ENCODE results near the gene SIX6. TPM values are rescaled to one million over a fixed set of nuclear protein-coding genes. Genes with fewer than 3 reads are reported as not detected.

Gene SIX6
- total and polyA plus RNA-seq, 4 donors = not detected

DNA sequence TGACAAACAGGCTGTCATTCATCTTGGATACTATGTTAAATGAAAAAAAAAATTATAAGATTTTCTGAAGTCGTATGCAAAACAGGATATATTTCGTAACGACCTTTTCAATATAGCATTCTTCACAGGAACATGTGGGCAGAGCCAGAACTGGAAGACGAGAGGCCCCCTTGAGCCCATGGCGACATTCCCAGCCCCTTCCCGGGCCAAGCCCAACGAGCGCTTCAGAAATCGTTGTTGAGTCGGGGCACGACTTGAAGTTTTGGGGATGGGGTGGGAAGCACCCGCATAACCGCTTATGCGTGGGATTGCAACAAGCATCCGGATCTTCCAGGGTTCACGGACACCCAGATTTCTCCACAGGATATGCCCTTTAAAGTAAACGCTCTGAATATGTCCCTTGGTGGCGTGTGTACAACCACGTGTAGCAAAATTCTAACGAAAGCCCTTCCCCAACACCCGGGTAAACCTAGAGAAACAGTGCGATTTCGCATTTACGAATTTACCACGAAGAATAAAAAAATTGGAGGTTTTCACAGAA is 23.8 kb upstream of the SIX6 start:
- H3K27ac ChIP-seq (ENCODE audit: low read depth in 1 of 2, low read length in 2 of 2) = no peak overlapping the region
- peaks cover 0 to 7% (median 0%) of the 10 kb centered on the region in 4 donors for H3K4me1 ChIP-seq (ENCODE audit: control insufficient read depth in 4 of 4, insufficient read depth in 4 of 4, low read length in 3 of 4)
- no peak overlapping the region for H3K9ac ChIP-seq (ENCODE audit: low read depth in 1 of 2, low read length in 2 of 2)
- TF ChIP-seq NR2F2 (IDR thresholded peaks at IDR 0.05) (no peak), GABPA (IDR thresholded peaks at IDR 0.05 in 1 of 2, conservative IDR thresholded peaks at IDR 0.05 in 1 of 2) (no peak), RAD21 (IDR thresholded peaks at IDR 0.05) (no peak), TAF1 (conservative IDR thresholded peaks at IDR 0.05) (no peak)
- H3K27me3 ChIP-seq (ENCODE audit: control insufficient read depth in 4 of 4, insufficient read depth in 4 of 4, low read length in 3 of 4) = peaks cover 0 to 22% (median 8%) of the 10 kb centered on the region in 4 donors
- peak overlapping the region in 1 of 3 donors; percentile 28 for H3K4me3 ChIP-seq (ENCODE audit: low read depth in 1 of 3, low read length in 3 of 3)
- peaks cover 0 to 7% (median 1%) of the 10 kb centered on the region in 4 donors for H3K9me3 ChIP-seq (ENCODE audit: control insufficient read depth in 4 of 4, low read length in 3 of 4)
- DNase-seq (ENCODE audit: low spot score) = no peak
- H3K36me3 ChIP-seq (ENCODE audit: control insufficient read depth in 4 of 4, insufficient read depth in 3 of 4, low read depth in 1 of 4, low read length in 3 of 4) = no peaks in the 10 kb centered on the region
- 9% methylated on average over 25 of the region's 25 CpGs for WGBS

- 9% methylated on average over 57 of the region's 57 CpGs for WGBS
- H3K9ac ChIP-seq (ENCODE audit: low read depth in 1 of 2, low read length in 2 of 2) = no peak within 1 kb of the TSS
- DNase-seq (ENCODE audit: low spot score) = no peak
- TF ChIP-seq, protein P1, sequence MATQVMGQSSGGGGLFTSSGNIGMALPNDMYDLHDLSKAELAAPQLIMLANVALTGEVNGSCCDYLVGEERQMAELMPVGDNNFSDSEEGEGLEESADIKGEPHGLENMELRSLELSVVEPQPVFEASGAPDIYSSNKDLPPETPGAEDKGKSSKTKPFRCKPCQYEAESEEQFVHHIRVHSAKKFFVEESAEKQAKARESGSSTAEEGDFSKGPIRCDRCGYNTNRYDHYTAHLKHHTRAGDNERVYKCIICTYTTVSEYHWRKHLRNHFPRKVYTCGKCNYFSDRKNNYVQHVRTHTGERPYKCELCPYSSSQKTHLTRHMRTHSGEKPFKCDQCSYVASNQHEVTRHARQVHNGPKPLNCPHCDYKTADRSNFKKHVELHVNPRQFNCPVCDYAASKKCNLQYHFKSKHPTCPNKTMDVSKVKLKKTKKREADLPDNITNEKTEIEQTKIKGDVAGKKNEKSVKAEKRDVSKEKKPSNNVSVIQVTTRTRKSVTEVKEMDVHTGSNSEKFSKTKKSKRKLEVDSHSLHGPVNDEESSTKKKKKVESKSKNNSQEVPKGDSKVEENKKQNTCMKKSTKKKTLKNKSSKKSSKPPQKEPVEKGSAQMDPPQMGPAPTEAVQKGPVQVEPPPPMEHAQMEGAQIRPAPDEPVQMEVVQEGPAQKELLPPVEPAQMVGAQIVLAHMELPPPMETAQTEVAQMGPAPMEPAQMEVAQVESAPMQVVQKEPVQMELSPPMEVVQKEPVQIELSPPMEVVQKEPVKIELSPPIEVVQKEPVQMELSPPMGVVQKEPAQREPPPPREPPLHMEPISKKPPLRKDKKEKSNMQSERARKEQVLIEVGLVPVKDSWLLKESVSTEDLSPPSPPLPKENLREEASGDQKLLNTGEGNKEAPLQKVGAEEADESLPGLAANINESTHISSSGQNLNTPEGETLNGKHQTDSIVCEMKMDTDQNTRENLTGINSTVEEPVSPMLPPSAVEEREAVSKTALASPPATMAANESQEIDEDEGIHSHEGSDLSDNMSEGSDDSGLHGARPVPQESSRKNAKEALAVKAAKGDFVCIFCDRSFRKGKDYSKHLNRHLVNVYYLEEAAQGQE (IDR thresholded peaks at IDR 0.05) = no peak
- TF ChIP-seq FOXA2 (IDR thresholded peaks at IDR 0.05) (no peak), ZBTB33 (IDR thresholded peaks at IDR 0.05) (no peak), YY1 (IDR thresholded peaks at IDR 0.05) (no peak), GABPA (IDR thresholded peaks at IDR 0.05 in 1 of 2, conservative IDR thresholded peaks at IDR 0.05 in 1 of 2) (no peak), HNF4A (conservative IDR thresholded peaks at IDR 0.05) (no peak), FOXA1 (IDR thresholded peaks at IDR 0.05) (no peak), RXRA (IDR thresholded peaks at IDR 0.05) (no peak), HNF4G (IDR thresholded peaks at IDR 0.05) (no peak), RAD21 (IDR thresholded peaks at IDR 0.05) (no peak), EGR1 (IDR thresholded peaks at IDR 0.05; ENCODE audit: low read depth in 2 of 2) (no peak), TAF1 (conservative IDR thresholded peaks at IDR 0.05) (no peak), JUND (IDR thresholded peaks at IDR 0.05) (no peak)
- TF ChIP-seq, protein P2, sequence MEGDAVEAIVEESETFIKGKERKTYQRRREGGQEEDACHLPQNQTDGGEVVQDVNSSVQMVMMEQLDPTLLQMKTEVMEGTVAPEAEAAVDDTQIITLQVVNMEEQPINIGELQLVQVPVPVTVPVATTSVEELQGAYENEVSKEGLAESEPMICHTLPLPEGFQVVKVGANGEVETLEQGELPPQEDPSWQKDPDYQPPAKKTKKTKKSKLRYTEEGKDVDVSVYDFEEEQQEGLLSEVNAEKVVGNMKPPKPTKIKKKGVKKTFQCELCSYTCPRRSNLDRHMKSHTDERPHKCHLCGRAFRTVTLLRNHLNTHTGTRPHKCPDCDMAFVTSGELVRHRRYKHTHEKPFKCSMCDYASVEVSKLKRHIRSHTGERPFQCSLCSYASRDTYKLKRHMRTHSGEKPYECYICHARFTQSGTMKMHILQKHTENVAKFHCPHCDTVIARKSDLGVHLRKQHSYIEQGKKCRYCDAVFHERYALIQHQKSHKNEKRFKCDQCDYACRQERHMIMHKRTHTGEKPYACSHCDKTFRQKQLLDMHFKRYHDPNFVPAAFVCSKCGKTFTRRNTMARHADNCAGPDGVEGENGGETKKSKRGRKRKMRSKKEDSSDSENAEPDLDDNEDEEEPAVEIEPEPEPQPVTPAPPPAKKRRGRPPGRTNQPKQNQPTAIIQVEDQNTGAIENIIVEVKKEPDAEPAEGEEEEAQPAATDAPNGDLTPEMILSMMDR (IDR thresholded peaks at IDR 0.05; ENCODE audit: low read depth, low read length, missing input control) = no peak
- TF ChIP-seq, protein P3, sequence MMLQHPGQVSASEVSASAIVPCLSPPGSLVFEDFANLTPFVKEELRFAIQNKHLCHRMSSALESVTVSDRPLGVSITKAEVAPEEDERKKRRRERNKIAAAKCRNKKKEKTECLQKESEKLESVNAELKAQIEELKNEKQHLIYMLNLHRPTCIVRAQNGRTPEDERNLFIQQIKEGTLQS (IDR thresholded peaks at IDR 0.05) = no peak
- TF ChIP-seq, protein P4, sequence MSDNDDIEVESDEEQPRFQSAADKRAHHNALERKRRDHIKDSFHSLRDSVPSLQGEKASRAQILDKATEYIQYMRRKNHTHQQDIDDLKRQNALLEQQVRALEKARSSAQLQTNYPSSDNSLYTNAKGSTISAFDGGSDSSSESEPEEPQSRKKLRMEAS (IDR thresholded peaks at IDR 0.05) = no peak
- H3K9me3 ChIP-seq (ENCODE audit: control insufficient read depth in 4 of 4, low read length in 3 of 4) = peaks cover 0 to 1% (median under 1%) of the 10 kb centered on the region in 4 donors
- H3K4me1 ChIP-seq (ENCODE audit: control insufficient read depth in 4 of 4, insufficient read depth in 4 of 4, low read length in 3 of 4) = peaks cover 0 to 7% (median 0%) of the 10 kb centered on the region in 4 donors
- peak within 1 kb of the TSS in 1 of 3 donors; percentile 28 for H3K4me3 ChIP-seq (ENCODE audit: low read depth in 1 of 3, low read length in 3 of 3)
- no peaks in the 10 kb centered on the region for H3K36me3 ChIP-seq (ENCODE audit: control insufficient read depth in 4 of 4, insufficient read depth in 3 of 4, low read depth in 1 of 4, low read length in 3 of 4)
- peaks cover 0 to 22% (median 8%) of the 10 kb centered on the region in 4 donors for H3K27me3 ChIP-seq (ENCODE audit: control insufficient read depth in 4 of 4, insufficient read depth in 4 of 4, low read length in 3 of 4)
- no peak within 1 kb of the TSS for H3K27ac ChIP-seq (ENCODE audit: low read depth in 1 of 2, low read length in 2 of 2)
Measured at GRCh38 chr14:60485598-60486251, 23.2 kb upstream of the SIX6 start, which contains the start of gene C14orf39. Gene C14orf39, minus strand, starts transcription at chr14:60486063. Its CDS starts 985 bp downstream, at chr14:60485078.
